Left ventricle myocardium superior (tissue), 1 donor: Measurements from ENCODE around the gene SLC35E1. TPM values are rescaled to one million over a fixed set of nuclear protein-coding genes. Genes with fewer than 3 reads are reported as not detected.

Source experiments
- ATAC-seq: fragments of 200-7000 bp; cut with Tn5 transposase; one replicate; pipeline ENCODE4 v1.9.1; 2020; ENCODE audit warnings: mild to moderate bottlenecking, moderate library complexity
- DNase-seq: peaks from one replicate; pipeline ENCODE4 v3.0.0-alpha.2; 2020
- intact Hi-C: fragments of 100-400 bp; cut with micrococcal nuclease; formaldehyde crosslinking; loops from one replicate; pipeline ENCODE4 v1.11.0; 2022
- total RNA-seq: library from RNA; stranded (reverse); fragmentation: NEBNext Ultra II Directional; extraction: Animal tissue kit (Norgen Biotek cat#: 25700); gene quantifications from one replicate; pipeline ENCODE4 v1.2.1, GENCODE V29; 2021
- donor health status: DM: no; HTN: yes; CAD: no; lungs with severe emphysema.

SLC35E1 gene
- total RNA-seq, 1 donor from 2014 or later, result 22.9 TPM

DNA sequence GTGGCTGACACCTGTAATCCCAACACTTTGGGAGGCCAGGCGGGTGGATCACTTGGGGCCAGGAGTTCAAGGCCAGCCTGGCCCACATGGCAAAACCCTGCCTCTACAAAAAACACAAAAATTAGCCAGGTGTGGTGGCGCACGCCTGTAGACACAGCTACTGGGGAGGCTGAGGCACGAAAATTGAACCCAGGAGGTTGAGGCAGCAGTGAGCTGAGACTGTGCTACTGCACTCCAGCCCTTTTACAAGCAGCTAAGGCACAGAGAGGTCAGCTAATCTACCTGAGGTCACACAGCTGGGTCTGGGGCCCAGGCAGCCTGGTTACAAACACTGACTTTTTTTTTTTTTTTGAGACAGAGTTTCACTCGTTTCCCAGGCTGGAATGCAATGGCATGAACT is 28.6 kb upstream of the SLC35E1 start:
- intact Hi-C loops, result no loop called here
- no peak for ATAC-seq
- DNase-seq, result no peak

DNA sequence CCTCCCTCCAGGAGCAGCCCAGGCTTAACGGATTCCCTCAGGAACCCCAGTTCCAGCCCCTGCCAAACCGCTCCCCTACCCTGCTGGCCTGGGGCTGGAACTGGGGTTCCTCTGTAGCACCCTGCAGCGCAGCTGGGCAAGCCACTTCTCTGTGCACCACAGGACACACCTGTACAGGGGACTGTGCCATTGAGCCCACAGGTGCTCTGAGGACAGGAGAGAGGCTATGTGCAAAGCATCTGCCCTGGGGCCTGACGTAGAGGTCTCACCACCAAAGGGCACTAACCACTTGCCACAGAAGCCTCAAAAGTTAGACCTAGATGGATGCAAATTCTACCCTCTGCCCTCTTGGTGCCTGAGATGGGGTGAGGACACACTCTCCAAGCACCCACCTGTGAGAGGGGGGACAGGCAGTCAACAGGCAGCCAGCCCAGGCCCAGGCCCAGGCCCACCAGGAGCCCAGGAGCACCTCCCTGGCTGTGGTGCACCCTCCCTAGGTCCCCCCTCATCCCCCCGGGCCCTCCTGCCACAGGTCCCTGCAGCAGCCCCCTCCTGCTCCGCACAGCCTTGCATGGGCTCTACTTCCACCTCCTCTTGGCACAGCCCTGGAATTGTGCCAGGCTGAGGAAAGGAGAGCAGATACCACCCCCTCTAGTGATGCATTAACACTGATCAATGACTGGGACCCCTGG is 27.6 kb upstream of the SLC35E1 start:
- ATAC-seq, result no peak
- intact Hi-C loops, result no loop called here
- no peak for DNase-seq

DNA sequence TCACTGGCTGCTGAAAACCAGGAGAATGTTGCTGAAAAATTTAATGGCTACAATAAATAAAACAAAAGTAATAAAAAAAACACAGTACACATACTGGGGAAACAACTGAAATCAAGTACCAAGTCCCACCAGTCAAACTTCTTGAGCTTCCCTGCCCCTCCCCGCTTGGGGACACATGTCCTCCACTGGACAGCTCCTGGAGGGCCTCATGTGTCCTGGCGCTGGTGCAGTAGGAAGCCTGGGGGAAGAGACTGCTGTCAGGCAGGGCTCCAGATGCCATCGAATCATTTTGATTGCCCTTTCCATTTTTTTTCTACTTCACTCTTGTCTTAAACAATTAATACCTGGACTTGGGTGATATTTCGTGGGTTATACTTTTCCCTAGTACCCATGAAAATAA is 26.6 kb upstream of the SLC35E1 start:
- intact Hi-C loops, result no loop called here
- DNase-seq (no peak), ATAC-seq (peak; percentile 48)

DNA sequence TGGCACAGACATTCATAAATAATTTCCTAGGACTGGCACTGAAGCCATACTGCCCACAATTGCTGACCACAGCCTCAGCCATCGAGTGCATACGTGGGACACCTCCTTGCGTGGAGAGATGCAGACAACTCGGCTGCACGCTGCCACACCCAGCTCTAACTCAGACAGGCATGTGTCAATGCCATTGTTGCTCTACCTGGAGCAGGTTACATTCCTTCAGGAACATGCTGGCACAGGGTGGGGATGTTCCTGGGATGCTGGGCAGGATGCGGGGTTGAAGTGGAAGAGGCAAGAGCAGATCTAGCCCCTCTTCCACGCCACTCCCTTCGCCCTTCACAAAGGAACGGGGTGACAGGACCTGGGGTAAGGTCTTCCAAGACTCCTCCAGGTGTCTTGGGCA is 24.2 kb upstream of the SLC35E1 start:
- intact Hi-C loops, result no loop called here
- ATAC-seq (no peak), DNase-seq (no peak)

DNA sequence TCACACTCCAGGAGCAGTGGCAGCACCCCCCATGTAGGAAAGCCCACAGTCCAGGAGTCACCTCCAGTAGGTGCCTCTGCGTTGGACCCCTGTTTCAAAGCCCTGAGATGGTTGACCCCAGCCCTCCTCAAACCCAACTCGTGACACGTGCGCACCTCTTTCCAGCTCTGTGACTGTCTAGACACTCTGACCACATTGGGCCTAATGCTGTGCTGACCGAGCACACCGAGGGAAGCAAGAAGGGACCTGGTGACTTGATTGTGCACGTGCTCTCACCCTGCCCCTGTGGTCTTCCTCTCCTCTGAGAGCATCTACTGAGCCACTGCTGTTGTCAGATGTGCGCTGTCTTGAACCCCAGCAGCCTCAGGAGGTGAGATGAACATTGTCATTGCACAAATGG is 22.9 kb upstream of the SLC35E1 start:
- no peak for ATAC-seq
- DNase-seq, result no peak
- intact Hi-C loops, result no loop called here

DNA sequence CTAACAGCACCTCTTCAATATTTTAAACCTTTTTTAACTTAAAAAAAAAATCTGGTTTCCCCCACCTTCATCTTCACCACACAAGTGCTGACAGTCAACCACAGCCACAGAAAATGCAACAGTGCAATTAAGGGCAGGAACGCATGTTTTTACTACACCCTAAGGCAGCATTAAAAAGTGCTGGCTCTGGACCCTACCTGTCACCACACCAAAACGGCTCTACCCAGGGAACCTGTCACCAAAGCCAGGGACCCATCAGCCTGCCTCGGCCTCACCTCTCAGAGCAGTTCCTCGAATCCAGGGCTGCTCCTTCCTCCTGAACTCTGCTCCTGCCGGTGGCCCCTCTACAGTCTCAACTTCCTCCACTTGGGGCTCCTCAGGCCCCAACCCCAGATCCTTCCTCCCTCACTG is 22.5 kb upstream of the SLC35E1 start:
- ATAC-seq (no peak), DNase-seq (no peak)
- intact Hi-C loops, result no loop called here

DNA sequence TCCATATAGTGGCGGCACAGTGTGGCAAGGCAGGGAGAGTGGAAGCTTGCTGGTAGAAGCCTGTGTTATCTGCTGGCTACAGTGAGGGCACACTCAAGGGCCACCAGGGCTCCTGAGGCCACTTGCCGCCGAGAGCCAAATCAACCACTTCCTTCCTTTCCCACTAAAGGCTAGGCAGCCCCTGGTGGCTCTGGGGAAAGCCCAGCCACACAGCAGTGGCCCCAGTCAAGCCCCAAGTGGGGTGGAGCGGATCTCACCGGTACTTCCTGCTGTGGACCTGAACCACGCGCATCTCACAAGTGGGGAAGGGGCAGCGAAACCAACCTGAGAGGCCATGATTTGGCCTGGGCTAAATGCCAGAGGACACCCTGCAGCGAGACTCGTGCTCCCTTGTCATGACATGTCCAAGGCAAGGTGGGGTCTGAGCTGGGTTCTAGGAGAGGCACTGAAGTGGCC is 21.9 kb upstream of the SLC35E1 start:
- DNase-seq, result no peak
- intact Hi-C loops, result no loop called here
- ATAC-seq, result no peak

DNA sequence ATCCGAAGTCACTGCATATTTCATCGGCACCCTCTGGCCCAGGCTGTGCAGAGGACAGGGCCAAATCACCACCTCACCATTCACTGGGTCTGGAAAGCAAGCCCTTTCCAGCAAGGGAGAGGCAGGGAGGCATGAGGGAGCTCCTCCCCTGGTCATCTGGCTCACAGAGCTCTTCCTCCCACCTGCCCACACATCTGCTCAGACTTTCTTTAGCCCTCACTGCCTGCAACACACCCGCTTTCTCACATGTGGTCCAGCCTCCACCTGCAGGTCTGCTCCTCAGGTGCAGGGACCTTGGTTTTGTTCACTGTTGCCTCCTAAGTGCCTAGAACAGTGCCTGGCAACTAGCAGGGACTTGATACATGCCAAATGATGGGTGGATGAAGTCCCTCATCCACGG is 21.0 kb upstream of the SLC35E1 start:
- ATAC-seq (no peak), DNase-seq (no peak)
- intact Hi-C loops, result no loop called here

DNA sequence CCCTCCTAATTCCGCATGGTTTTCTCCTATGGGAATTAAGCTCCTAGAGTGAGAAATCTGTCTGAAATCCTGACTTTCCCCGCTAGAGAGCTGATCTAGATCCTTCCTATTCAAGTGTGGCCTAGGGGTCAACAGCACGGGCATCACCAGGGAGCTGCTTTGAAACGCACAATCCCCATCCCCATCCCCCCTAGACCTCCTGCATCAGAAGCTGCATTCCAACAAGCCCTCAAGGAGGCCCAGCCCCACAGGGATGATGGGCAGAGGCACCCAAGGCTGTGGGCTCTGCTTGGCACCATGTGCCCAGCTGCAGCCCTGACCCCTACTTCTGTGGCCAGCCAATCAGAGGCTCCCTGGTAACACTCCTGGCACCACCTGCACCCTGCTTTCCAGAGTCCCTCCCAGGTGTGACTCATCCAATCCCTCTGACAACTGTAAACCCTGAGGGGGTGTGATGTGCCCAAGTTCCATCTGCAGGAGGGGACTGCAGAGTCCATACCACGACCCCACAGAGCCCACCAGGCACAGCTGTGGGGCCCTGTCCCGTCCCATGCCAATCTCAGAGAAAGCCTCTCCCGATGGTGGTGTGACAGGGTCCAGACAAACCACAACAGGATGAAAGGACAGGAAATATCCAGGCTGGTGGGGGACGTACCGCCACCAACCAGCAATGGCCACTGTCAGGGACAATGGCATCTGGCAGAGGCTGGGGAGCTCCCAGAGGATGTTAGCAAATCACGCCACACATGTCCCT is 19.8 kb upstream of the SLC35E1 start:
- ATAC-seq, result no peak

DNA sequence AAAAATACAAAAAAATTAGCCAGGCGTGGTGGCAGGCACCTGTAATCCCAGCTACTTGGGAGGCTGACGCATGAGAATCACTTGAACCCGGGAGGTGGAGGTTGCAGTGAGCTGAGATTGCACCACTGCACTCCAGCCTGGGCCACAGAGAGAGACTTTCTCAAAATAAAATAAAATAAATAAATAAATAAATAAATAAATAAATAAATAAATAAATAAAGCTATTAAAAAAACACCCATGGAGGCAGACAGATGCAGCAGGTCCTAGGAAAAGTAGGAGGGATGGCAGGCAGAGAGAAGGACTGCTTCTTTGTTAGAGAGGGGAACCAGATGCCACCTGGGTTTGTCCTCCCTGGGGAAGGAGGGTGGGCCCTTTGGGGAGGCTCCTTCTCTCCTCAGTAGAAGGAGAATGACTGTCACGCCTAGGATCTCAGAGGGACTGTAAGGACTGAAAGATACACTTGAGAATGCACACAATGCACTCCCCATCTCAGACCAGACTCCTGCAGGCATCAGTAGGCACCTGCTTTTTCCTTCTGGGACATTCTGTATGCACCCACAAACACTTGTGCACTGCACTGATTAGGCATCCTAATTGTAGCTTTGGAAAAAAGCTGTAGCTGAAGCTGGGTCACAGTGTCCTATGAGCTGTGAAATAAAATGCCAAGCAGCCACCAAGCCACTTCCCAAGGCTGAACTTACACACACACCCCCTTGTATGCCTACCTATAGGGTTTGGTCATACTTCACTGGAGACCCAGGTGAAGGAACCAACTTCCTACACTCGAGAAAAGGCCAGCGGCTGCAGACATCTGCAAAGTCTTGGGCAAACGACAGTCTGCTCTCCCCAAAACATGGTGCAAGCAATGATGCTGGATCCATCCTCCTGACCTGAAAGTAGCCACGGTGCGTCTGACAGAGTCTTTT is 18.9 kb upstream of the SLC35E1 start:
- ATAC-seq (no peak), DNase-seq (no peak)
- intact Hi-C loops, result no loop called here

More for the DNA sequence above, 19.8 kb upstream of the SLC35E1 start:
- DNase-seq, result no peak
- intact Hi-C loops, result no loop called here

DNA sequence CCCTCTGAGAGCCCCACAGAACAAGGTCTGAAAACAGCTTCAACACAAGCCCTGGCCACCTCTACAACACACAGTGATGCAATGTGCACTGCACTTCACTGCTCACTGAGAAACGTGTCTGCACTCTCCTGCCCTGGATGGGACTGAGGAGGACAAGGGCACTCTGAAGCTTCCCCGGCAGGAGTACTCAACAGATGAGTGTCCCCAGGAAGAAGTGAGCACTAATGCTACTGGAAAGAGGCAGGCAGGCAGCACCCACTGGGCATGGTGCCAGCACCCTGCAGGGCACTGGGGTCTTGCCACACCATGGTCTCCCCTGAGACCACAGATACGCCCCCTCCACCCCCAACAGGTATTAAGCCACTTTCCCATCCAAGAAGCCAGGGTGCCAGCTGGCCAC is 17.7 kb upstream of the SLC35E1 start:
- DNase-seq, result no peak
- no peak for ATAC-seq
- intact Hi-C loops, result no loop called here

DNA sequence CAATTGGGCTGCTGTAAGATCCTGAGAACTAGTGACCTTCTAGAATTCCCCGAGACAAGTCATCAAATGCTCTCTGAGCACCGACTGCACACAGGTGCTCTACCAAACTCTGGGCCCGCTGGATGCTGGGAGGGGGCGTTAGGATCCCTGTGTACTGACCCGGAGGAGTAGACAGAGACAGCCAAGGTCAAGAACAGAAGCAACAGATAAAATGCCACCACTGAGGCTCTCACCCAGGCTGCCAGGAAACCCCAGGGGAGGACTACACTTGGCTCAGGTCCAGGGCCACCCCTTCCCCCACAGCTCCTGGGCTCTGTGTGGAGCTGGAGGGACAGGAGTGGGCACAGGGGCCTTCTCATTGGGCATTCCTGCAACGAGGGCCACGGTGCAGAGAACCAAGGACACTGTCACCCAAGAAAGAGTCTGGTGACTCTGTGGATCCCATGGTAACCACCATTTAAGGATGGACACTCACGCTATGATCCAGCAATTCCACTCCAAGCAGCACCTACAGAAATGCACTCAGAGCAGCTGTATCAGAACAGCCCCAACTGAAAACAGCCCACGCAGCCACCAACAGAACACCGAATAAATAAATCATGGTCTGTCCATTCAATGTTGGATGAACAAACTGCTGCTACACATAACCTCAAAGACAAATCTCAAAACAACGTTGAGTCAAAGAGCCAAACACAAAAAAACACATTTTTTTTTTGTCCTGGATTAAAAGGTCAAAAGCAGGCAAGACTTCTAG is 16.8 kb upstream of the SLC35E1 start:
- intact Hi-C loops, result no loop called here
- peak; percentile 38 for DNase-seq
- ATAC-seq, result no peak

DNA sequence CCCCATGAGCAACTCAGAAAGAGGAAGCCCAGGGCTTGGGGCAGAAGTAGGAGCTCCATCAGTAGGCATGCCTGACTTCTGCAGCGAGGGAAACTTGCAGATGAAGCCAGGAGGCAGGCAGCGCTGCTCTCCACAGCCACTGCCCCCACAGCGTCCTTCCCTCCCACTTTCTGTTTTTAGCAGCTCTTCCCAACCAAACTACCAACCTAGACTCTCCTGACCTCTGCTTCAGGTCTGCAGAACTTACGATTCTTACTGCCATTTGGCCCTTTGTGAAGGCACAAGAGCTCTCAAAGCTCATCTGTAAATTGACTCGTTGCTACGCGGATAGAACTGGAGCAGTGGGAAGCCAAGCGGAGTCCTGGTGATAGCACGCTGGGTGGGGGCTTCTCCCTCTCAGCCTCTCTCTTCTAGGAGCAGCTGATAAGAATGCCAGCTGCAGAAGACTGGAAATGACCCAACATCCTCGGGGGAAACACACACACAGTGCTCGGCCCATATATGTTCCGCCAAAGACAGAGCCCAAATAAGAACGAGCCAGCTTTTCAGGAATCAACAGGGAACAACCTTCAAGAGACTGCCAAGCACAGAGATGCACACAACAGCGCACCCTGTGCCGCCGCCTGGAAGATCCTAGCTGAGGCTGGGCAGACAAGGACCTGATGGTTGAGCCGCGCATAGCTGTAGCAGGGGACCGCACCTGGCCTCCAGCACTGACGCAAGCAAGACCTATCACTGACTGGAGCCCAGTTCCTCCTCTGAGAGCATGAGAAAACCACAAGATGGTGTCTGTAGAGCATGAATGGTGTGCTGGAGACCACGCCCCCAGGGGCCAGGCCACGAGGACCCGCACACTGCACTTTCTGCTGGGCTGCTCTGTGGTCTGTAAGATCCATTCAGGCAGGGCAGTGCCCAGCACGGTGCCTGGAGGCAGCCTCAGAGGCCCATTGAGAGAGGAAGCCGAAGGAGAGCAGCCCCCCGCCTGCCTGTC is 15.9 kb upstream of the SLC35E1 start:
- ATAC-seq (peak; percentile 58), DNase-seq (peak; percentile 51)
- intact Hi-C loops, result no loop called here

DNA sequence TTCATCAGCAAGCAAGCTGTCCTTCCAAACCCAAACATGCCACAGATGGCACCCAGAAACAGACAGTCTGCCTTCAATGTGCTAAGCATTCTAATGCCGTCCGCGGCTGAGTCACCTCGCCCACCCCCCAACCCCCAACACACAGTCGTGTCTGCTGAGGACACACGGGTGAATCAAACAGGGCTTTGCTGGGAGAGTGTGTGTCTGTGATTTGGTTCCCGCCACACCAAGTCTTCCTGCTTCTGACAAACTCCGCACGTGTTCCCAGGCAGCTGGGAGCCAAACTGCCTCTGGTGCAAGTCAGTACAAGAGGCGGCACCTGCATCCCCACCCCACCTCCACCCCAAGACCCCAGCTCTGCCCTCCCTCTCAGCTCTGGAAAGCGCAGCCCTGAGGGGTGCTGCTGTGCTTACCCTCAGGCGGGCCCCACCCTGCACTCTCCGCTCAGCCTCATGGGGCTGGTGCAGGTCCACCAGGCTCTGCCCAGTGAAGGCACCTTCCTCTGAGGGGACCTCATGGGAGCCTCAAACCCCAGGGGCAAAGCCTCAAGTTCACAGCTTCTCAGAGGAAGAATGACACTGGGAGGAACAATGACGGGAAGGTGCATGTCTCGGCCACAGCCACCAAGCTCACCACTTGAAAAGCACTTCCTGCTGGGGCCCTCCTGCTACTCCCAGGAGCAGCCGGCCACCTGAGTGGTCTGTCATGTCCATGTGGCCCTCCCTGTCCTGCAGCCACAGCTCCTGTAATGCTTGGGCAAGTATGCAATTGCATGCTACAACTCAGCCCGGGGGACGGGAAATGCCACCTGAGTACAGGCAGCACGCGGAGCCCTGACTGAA is 15.0 kb upstream of the SLC35E1 start:
- ATAC-seq (no peak), DNase-seq (peak; percentile 7)
- intact Hi-C loops, result no loop called here

DNA sequence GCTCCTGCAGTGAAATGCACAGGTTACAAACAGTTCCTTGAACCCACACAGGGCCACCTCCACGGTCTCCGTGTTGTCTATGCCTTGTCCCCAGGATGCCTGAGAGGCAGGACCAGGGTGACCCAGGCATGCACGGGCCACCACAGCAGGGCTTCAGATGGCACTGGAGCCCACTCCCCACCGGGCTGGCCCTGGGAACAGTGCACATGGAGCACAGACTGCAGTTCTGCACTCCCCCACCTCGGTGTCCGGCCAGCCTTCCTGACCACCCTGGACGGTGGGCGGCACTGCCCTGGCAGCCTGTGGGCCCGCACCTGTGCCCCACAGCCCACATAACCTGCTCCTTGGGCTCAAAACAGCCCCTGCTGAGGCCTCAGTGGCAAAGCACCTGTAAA is 14.3 kb upstream of the SLC35E1 start:
- intact Hi-C loops, result no loop called here
- ATAC-seq (no peak), DNase-seq (peak; percentile 30)

DNA sequence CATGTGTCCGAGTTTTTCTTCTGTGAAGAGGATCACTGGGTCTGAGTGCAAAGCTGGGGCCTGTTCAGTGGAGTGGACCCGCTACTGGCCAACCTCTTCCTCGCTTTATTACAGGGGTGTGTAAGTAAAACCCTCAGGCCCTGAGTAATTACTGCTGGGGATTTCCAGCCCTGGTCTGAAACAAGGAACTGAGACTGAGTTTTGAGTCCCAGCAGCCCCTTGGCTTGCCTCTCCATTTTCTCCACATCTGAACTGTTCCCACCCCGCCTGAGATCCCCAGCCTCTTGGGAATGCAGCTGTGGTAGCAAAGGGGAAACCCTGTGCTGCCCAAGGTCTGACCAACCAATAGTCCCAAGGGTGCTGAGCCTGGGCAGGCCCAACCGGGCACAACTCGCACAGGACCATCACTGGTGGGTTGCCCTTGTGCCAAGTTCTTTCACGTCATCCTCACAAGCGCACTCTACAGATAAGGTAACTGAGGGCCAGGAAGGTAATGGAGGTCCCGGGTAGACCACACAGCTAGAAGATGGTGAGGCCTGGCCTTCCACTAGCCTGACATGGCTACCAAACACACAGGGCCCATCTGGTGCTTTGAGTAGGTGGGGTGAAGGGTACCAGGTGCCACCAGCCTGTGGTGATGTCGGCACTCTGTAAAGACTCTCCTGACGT is 13.7 kb upstream of the SLC35E1 start:
- intact Hi-C loops, result no loop called here
- ATAC-seq (no peak), DNase-seq (no peak)
